Upper lobe of left lung (tissue), 4 donors: ENCODE results near the gene BLCAP.
"Not testable (repeated sequence)": the region's sequence is repeated elsewhere in the genome, so short reads cannot be mapped to it uniquely, and the experiment has no call there.

Source experiments
- CTCF ChIP-seq, 6 experiments: fragments of 450-650 bp in 4 of 6; fragments of 200-600 bp in 2 of 6; sonication (generic) in 2 of 6; IDR thresholded peaks; one replicate each; pipeline ENCODE4 v1.5.1; 2016 to 2019; ENCODE audit warnings: antibody characterized with exemption in 6 of 6
- EP300 ChIP-seq, 4 donors: sonication (generic); formaldehyde crosslinking; IDR thresholded peaks; one replicate each; pipeline ENCODE4 v1.5.1; 2017; ENCODE audit warnings: antibody characterized with exemption in 4 of 4, control low read depth in 2 of 4
- POLR2A ChIP-seq, 4 donors: fragments of 450-650 bp; IDR thresholded peaks; one replicate each; pipeline ENCODE4 v1.5.1; 2016 to 2017; ENCODE audit warnings: antibody characterized with exemption in 4 of 4, mild to moderate bottlenecking in 2 of 4
- POLR2AphosphoS5 ChIP-seq, 2 donors: sonication (generic); formaldehyde crosslinking; IDR thresholded peaks; one replicate each; pipeline ENCODE4 v1.5.1; 2017; ENCODE audit warnings: antibody characterized with exemption in 2 of 2

- not testable (repeated sequence) for TF ChIP-seq CTCF, POLR2AphosphoS5, POLR2A, EP300 (IDR thresholded peaks at IDR 0.05)
Measured at GRCh38 chr20:37472435-37472834, 55.2 kb downstream of the BLCAP start.
